B cell (primary cell): Measurements from ENCODE around the gene UBE2D1.

Source experiments
- EZH2 ChIP-seq: IDR thresholded peaks from 2 replicates; pipeline ENCODE4 v1.6.1; 2012; ENCODE audit warnings: borderline replicate concordance, low read depth, mild to moderate bottlenecking, moderate library complexity, low read length; ENCODE audit not compliant: insufficient read depth, poor library complexity, severe bottlenecking
- TF ChIP-seq, protein P1 (sequence below): fragments of 200-600 bp; IDR thresholded peaks from one replicate; pipeline ENCODE4 v1.8.0; 2022; ENCODE audit warnings: antibody characterized with exemption, mild to moderate bottlenecking

DNA sequence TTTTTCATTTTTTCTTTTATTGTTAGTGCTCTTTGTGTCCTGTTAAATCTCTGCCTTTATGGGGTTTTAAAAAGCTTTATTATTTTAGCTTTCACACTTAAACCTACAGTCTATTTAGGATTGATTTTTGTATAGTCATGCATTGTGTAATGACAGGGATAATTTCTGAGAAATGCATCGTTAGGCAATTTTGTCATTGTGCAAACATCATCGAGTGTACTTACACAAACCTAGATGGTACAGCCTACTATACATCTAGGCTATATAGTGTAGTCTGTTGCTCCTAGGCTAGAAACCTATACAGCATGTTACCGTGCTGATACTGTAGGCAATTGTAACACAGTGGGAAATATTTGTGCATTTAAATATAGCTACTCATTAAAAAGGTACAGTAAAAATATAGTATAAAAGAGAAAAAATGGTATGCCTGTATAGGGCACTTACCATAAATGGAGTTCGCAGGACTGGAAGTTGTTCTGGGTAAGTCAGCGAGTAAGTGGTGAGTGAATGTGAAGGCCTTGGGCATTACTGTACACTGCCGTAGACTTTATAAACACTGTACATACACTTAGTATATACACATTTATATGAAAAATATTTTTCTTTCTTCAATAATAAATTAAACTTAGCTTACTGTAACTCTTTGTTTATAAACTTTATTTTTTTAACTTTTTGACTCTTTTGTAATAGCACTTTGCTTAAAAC, 16.0 kb downstream of the UBE2D1 start:
- TF ChIP-seq EZH2, result no peak
- TF ChIP-seq, protein P1, sequence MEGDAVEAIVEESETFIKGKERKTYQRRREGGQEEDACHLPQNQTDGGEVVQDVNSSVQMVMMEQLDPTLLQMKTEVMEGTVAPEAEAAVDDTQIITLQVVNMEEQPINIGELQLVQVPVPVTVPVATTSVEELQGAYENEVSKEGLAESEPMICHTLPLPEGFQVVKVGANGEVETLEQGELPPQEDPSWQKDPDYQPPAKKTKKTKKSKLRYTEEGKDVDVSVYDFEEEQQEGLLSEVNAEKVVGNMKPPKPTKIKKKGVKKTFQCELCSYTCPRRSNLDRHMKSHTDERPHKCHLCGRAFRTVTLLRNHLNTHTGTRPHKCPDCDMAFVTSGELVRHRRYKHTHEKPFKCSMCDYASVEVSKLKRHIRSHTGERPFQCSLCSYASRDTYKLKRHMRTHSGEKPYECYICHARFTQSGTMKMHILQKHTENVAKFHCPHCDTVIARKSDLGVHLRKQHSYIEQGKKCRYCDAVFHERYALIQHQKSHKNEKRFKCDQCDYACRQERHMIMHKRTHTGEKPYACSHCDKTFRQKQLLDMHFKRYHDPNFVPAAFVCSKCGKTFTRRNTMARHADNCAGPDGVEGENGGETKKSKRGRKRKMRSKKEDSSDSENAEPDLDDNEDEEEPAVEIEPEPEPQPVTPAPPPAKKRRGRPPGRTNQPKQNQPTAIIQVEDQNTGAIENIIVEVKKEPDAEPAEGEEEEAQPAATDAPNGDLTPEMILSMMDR, result no peak
